K562 (cell line): Measurements from ENCODE around the gene ARHGDIB. TPM values are rescaled to one million over a fixed set of nuclear protein-coding genes. Genes with fewer than 3 reads are reported as not detected.

Source experiments
- ATAC-seq: fragments of 200-7000 bp; cut with Tn5 transposase; 3 replicates; pipeline ENCODE4 v1.9.1; 2020; ENCODE audit warnings: moderate library complexity
- BruUV-seq: library from RNA; stranded (reverse); fragments of 400-500 nt; replicated peaks from 2 replicates; lab custom pipeline; 2021; lab: Mats Ljungman, UMichigan
- CTCF ChIA-PET: fragments of 300-600 bp; formaldehyde crosslinking; extraction: SDS; loops from one replicate; lab custom pipeline; 2021; ENCODE audit warnings: low intra/inter-chr PET ratio; lab: Yijun Ruan, JAX
- POLR2A ChIA-PET: fragments of 300-600, 350-650 bp; sonication (Branson Sonifier 250); formaldehyde crosslinking; extraction: SDS; loops from one replicate; lab custom pipeline; 2021; ENCODE audit warnings: antibody characterized with exemption, inconsistent platforms; lab: Yijun Ruan, JAX
- DNase-seq, 4 experiments: peaks; one replicate each; pipeline versions ENCODE4 v3.0.0 to v3.0.0-alpha.2; 2011 to 2018; ENCODE audit warnings: low spot score in 3 of 4, mixed read lengths in 3 of 4; ENCODE audit errors: extremely low read depth in 1 of 4
- FAIRE-seq: peaks from 2 replicates; lab custom pipeline; 2011; peaks lifted over from hg19 to GRCh38; lab: Jason Lieb, UNC
- H2AFZ ChIP-seq: 2 replicates; pipeline ENCODE4 v1.6.0; 2011; ENCODE audit warnings: low read depth, low read length, control low read depth, inconsistent platforms
- H3K27ac ChIP-seq: fragments of 200-600 bp; 3 replicates; pipeline ENCODE4 v1.8.0; 2011; ENCODE audit warnings: low read depth, mild to moderate bottlenecking, control low read depth, inconsistent platforms, low read length, moderate library complexity, mixed read lengths; ENCODE audit errors: extremely low read depth
- H3K27me3 ChIP-seq, 2 experiments: fragments of 300-600 bp in 1 of 2; 2 replicates in 1 of 2; 3 replicates in 1 of 2; pipeline versions ENCODE4 v1.6.0 to v1.8.0; 2011; ENCODE audit warnings: inconsistent platforms in 2 of 2, low read length in 2 of 2, mild to moderate bottlenecking in 1 of 2, mixed read lengths in 1 of 2, moderate library complexity in 1 of 2; ENCODE audit not compliant: control insufficient read depth in 2 of 2, insufficient read depth in 2 of 2
- H3K36me3 ChIP-seq: fragments of 300-600 bp; 3 replicates; pipeline ENCODE4 v1.8.0; 2011; ENCODE audit warnings: mild to moderate bottlenecking, low read length, inconsistent platforms; ENCODE audit not compliant: control insufficient read depth, insufficient read depth
- H3K4me1 ChIP-seq, 2 experiments: fragments of 200-600 bp in 1 of 2; replicated peaks in 1 of 2; 2 replicates in 1 of 2; 3 replicates in 1 of 2; pipeline versions ENCODE4 v1.5.1 to v1.8.0; 2011; ENCODE audit warnings: inconsistent platforms in 2 of 2, low read length in 2 of 2, mild to moderate bottlenecking in 1 of 2, mixed read lengths in 1 of 2, moderate library complexity in 1 of 2; ENCODE audit not compliant: control insufficient read depth in 2 of 2, insufficient read depth in 2 of 2
- H3K4me2 ChIP-seq: 2 replicates; pipeline ENCODE4 v1.6.1; 2011; ENCODE audit warnings: low read length, control low read depth, inconsistent platforms, mixed read lengths; ENCODE audit not compliant: insufficient read depth
- H3K4me3 ChIP-seq: fragments of 200-600 bp; sonication (generic), shearing (Covaris generic); 2 replicates; pipeline ENCODE4 v1.5.1; 2016; ENCODE audit warnings: control low read depth, inconsistent platforms
- H3K79me2 ChIP-seq: fragments of 200-600 bp; 3 replicates; pipeline ENCODE4 v1.8.0; 2011; ENCODE audit warnings: low read length, inconsistent platforms; ENCODE audit not compliant: control insufficient read depth, insufficient read depth
- H3K9ac ChIP-seq, 2 experiments: 2 replicates each; pipeline versions ENCODE4 v1.6.0 to v1.6.1; 2011; ENCODE audit warnings: low read depth in 2 of 2, low read length in 2 of 2, control low read depth in 1 of 2, inconsistent platforms in 1 of 2, mild to moderate bottlenecking in 1 of 2, mixed read lengths in 1 of 2; ENCODE audit not compliant: insufficient read depth in 1 of 2
- H3K9me1 ChIP-seq: one replicate; pipeline ENCODE4 v1.6.0; 2011; ENCODE audit warnings: inconsistent platforms, mild to moderate bottlenecking, low read length, moderate library complexity; ENCODE audit not compliant: control insufficient read depth, insufficient read depth
- H3K9me3 ChIP-seq: replicated peaks from 2 replicates; pipeline ENCODE4 v1.5.1; 2011; ENCODE audit warnings: low read depth, low read length, inconsistent platforms; ENCODE audit not compliant: control insufficient read depth, insufficient read depth
- H4K20me1 ChIP-seq: replicated peaks from 2 replicates; pipeline ENCODE4 v1.6.1; 2011; ENCODE audit warnings: low read length, inconsistent platforms, mixed read lengths; ENCODE audit not compliant: control insufficient read depth, insufficient read depth
- COPS2 ChIP-seq: fragments of 450-650 bp; conservative IDR thresholded peaks from 2 replicates; pipeline ENCODE4 v1.6.1; 2016; ENCODE audit warnings: mild to moderate bottlenecking, moderate library complexity
- KDM1A ChIP-seq, 2 experiments: fragments of 450-650 bp; IDR thresholded peaks; 2 replicates each; pipeline ENCODE4 v1.6.1; 2016; ENCODE audit warnings: mild to moderate bottlenecking in 2 of 2
- LARP7 ChIP-seq: fragments of 450-650 bp; IDR thresholded peaks from 2 replicates; pipeline ENCODE4 v1.6.1; 2016
- NFXL1 ChIP-seq: fragments of 450-650 bp; formaldehyde crosslinking; IDR thresholded peaks from 2 replicates; pipeline ENCODE4 v1.4.0; 2021; ENCODE audit warnings: mild to moderate bottlenecking
- TAF9B ChIP-seq: fragments of 450-650 bp; IDR thresholded peaks from 2 replicates; pipeline ENCODE4 v1.6.1; 2018; ENCODE audit warnings: mild to moderate bottlenecking; ENCODE audit not compliant: partially characterized antibody
- ZBED1 ChIP-seq: IDR thresholded peaks from 2 replicates; pipeline ENCODE4 v1.6.1; 2014
- ZNF41 ChIP-seq: fragments of 250-450 bp; sonication (Bioruptor Pico); conservative IDR thresholded peaks from 2 replicates; pipeline ENCODE4 v1.4.0; 2020; ENCODE audit warnings: mild to moderate bottlenecking
- WGBS: fragments of 100-300 bp; shearing (Covaris generic); methylation state at CpG from one replicate; pipeline ENCODE4 v1.1.6; 2016; ENCODE audit warnings: low coverage, mixed read lengths; ENCODE audit not compliant: insufficient coverage; ENCODE audit errors: missing lambda C conversion rate; 5-methylcytosine and 5-hydroxymethylcytosine counted together
- in situ Hi-C: fragments of 300-500 bp; cut with MboI; formaldehyde crosslinking; loops from 4 replicates; pipeline ENCODE4 v1.15.0; 2018; ENCODE audit warnings: inconsistent platforms, mixed read lengths
- intact Hi-C: fragments of 100-400 bp; cut with micrococcal nuclease; formaldehyde crosslinking; loops from 2 replicates; pipeline ENCODE4 v1.14.2; 2022
- polyA plus RNA-seq, 8 experiments: library from polyadenylated mRNA; depleted of rRNA in 4 of 8; stranded (reverse) in 5 of 8; unstranded in 3 of 8; fragments of >200 nt; fragmentation: Nextera tagmentation in 2 of 8; fragmentation: Illumina TruSeq in 1 of 8; extraction: Ambion mirVana in 2 of 8; extraction: Trizol in 1 of 8; gene quantifications; 2 replicates each; pipeline versions ENCODE4 v1.2.1 to v1.2.3, GENCODE V29; 2011 to 2014; ENCODE audit warnings: inconsistent platforms in 1 of 8, missing spikeins in 1 of 8
- total RNA-seq, 7 experiments: library from RNA; depleted of rRNA in 6 of 7; stranded (reverse); fragments of >200 nt in 6 of 7; fragmentation: Illumina TruSeq in 2 of 7; extraction: Trizol in 2 of 7; gene quantifications; 2 replicates each; pipeline versions ENCODE4 v1.2.1 to v1.2.3, GENCODE V29; 2011 to 2021; ENCODE audit warnings: low replicate concordance in 1 of 7

The ARHGDIB gene
- total and polyA plus RNA-seq, 9 of the 15 experiments (the other 6 are each of a cell fraction or from before 2014, with no cell fraction given) = 9.5 to 204 (median 116) TPM

DNA sequence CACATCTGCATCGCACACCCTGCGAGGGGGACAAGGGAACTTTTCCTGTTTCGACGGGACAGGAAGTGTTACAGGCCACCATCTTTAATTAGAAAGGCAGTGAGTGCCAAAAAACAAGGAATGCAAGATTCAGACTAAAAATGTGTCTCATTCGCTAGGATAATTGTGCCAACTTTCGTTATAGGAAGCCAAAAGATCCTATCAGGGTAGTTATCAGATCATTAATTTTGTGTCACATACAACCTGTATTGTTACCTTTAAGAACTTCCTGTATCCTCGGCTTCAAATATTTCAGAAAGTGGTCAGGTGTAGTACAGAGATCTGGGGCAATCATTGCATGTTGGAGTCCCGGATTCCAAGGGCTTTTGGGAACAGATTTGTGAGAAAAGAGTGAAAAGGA, 56.5 kb downstream of the ARHGDIB start (continued):
- TF ChIP-seq TAF9B (no peak), ZNF41 (no peak), NFXL1 (CRISPR knock-in tag) (no peak)

DNA sequence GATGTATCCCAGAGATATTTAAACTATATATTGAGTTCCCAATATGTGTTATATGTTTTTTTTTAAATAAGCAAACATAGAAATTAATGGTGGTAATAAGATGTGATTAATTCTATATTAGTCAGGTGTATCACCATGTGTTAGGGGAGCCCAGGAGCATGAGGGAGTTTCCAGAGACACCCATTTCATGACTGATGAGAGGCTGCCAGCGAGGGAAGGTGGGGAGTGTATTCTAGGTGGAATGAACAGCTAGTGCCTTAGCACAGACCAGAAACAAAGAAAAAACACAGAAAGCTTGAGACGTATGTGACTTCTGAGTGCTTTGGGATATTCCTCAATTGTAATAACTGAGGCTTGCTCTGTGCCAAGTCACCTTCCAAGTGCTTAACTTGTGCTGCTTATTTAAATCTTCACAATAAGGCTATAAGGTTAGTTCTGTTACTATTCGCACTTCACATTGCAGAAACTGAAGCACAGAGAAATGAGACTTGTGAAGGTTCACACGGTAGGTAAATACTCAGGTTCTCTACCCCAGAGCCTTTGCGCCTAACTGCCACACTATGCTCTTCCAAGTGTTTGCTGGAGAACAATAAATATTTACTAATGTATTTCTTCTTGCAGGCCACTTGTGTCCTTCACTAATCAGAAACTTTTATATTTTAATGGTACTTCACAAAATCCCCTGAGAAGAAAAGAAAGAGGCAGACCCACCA, 57.9 kb downstream of the ARHGDIB start:
- TF ChIP-seq LARP7 = no peak
- TF ChIP-seq ZNF41 = no peak
- TF ChIP-seq COPS2 = no peak
- TF ChIP-seq ZBED1 = no peak
- no peak for TF ChIP-seq KDM1A (IDR thresholded peaks at IDR 0.05)
- no peaks in the 10 kb centered on the region for H3K9me1 ChIP-seq
- no peak overlapping the region for H3K27ac ChIP-seq
- no peaks in the 10 kb centered on the region for H3K27me3 ChIP-seq
- ATAC-seq (no peak), FAIRE-seq (no peak), DNase-seq (no peak)
- in situ Hi-C loops = no loop called here
- no peaks in the 10 kb centered on the region for H3K79me2 ChIP-seq
- CTCF ChIA-PET = no interaction called here
- H3K4me3 ChIP-seq = no peak overlapping the region
- no peaks in the 10 kb centered on the region for H3K36me3 ChIP-seq
- no peaks in the 10 kb centered on the region for H3K9me3 ChIP-seq
- POLR2A ChIA-PET = interaction anchor here (0.6 to 0.9 kb wide), 2 partner anchors 119 to 498 kb away, joined by 3 to 4 read pairs; no protein-coding TSS in a partner anchor
- BruUV-seq = no TSS peak
- H4K20me1 ChIP-seq = no peaks in the 10 kb centered on the region
- 26% methylated on average over 5 of the region's 5 CpGs for WGBS
- H3K9ac ChIP-seq = no peak overlapping the region
- no peak overlapping the region for H2AFZ ChIP-seq
- intact Hi-C loops = no loop called here
- no peaks in the 10 kb centered on the region; a peak in 1 of 5 replicates for H3K4me1 ChIP-seq
- no peak overlapping the region for H3K4me2 ChIP-seq
